ENCODE measurements around the gene FXYD2. TPM values are rescaled to one million over a fixed set of nuclear protein-coding genes. Genes with fewer than 3 reads are reported as not detected.
A peak's percentile ranks its signal among the peaks of the same experiment; 100 is the strongest.

Gene FXYD2
- total RNA-seq, 6 donors from 2014 or later = 0.15 to 4.5 (median 2.4) TPM

- Histone ChIP-seq H3K27ac (peak overlapping the region; percentile 15 to 74 (median 67)), H3K36me3 (no peaks in the 10 kb centered on the region), H3K4me3 (no peak overlapping the region), H3K4me1 (peaks cover 32 to 49% (median 46%) of the 10 kb centered on the region in 4 donors), H3K9me3 (no peaks in the 10 kb centered on the region), H3K27me3 (no peaks in the 10 kb centered on the region)
- TF ChIP-seq EP300 (IDR thresholded peaks at IDR 0.05) (no peak), CTCF (IDR thresholded peaks at IDR 0.05) (peak; percentile 96 to 99 (median 98))
- DNase-seq = peak in 1 of 2 donors; percentile 84
- WGBS, 2 donors = 15 to 20% methylated on average over 19 of the region's 19 CpGs
- peak; percentile 73 to 86 for ATAC-seq (ENCODE audit: low FRiP score in 2 of 2)
These were observed 7.0 kb downstream of the FXYD2 start for GRCh38 chr11:117817368-117818040.

GRCh38 chr11:117816846-117817367 lies 7.6 kb downstream of the FXYD2 start:
- Histone ChIP-seq H3K9me3 (no peaks in the 10 kb centered on the region), H3K27ac (peak overlapping the region; percentile 15 to 74 (median 67)), H3K4me3 (no peak overlapping the region), H3K27me3 (no peaks in the 10 kb centered on the region), H3K36me3 (no peaks in the 10 kb centered on the region), H3K4me1 (peaks cover 32 to 48% (median 44%) of the 10 kb centered on the region in 4 donors)
- DNase-seq (peak in 1 of 2 donors; percentile 44), ATAC-seq (ENCODE audit: low FRiP score in 2 of 2) (peak in 1 of 2 donors; percentile 19)
- 71 to 72% methylated on average over 4 of the region's 5 CpGs for WGBS, 2 donors
- TF ChIP-seq EP300 (IDR thresholded peaks at IDR 0.05) = no peak
- TF ChIP-seq POLR2AphosphoS5 (IDR thresholded peaks at IDR 0.05) = no peak
- no peak for TF ChIP-seq CTCF (IDR thresholded peaks at IDR 0.05)
- no peak for TF ChIP-seq POLR2A (IDR thresholded peaks at IDR 0.05)

DNA sequence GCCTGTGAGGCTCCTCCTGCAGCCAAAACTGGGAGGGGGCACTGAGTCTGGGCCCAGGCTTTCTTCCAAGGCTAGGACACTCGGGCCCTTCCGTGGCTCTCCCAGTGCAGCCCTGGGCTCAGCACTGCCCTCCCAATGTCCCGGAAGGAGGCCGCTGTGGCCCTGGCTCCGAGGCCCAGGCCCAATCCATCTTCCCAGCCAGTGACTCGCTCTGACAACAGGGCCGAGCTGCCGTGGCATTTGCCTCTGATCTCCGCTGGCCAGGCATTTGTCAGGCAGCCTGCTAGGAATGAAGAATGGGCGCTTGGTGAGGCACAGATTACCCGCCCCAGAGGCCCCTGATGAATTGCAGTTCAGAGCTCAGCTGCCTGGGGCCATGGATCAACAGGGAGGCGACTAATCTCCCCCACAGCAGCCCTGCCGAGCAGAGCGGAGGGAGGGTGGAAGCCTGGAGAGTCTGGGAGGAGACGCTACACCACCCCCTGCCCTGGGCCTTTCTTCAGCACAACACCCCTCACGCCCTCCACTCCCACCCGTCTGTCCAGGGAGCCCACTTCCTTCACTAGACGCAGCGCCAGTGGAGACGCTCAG lies 8.3 kb downstream of the FXYD2 start:
- DNase-seq (peak in 1 of 2 donors; percentile 79), ATAC-seq (ENCODE audit: low FRiP score in 2 of 2) (peak in 1 of 2 donors; percentile 29)
- WGBS, 2 donors = 82 to 91% methylated on average over 11 to 19 of the region's 20 CpGs
- Histone ChIP-seq H3K27me3 (no peaks in the 10 kb centered on the region), H3K4me1 (peaks cover 32 to 48% (median 44%) of the 10 kb centered on the region in 4 donors), H3K36me3 (no peaks in the 10 kb centered on the region), H3K9me3 (no peaks in the 10 kb centered on the region), H3K4me3 (no peak overlapping the region), H3K27ac (peak overlapping the region in 3 of 4 donors; percentile 64 to 74 (median 70))
- TF ChIP-seq EP300 (IDR thresholded peaks at IDR 0.05) (no peak), POLR2A (IDR thresholded peaks at IDR 0.05) (no peak), CTCF (IDR thresholded peaks at IDR 0.05) (no peak), POLR2AphosphoS5 (IDR thresholded peaks at IDR 0.05) (no peak)

DNA sequence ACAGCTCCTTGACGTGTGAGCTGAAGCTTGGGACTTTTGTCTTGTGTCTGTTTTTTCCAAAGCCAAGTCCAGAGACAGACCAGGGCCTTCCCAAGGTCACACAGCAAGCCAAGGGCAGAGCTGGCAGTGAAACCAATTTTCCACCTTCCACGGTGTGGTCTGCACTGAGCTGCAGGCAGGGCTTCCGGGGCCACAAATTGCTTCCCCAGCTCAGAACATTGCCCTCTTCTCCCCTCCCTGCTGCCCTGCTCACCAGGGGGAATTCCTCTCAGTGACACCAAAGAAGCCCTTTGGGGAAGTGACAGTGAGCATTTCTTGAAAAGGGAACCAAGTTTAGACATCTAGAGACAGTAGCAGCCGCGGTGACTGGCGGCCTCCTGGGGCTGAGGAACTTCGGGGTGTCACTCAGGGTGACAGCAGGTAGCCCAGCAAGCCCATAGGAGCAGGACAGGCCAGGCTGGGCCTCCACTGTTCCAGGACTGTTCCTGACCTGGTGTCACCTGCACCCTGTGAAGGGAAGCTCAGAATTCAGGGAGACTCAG lies 9.2 kb downstream of the FXYD2 start:
- TF ChIP-seq CTCF (IDR thresholded peaks at IDR 0.05) = no peak
- no peak for TF ChIP-seq POLR2AphosphoS5 (IDR thresholded peaks at IDR 0.05)
- TF ChIP-seq POLR2A (IDR thresholded peaks at IDR 0.05) = no peak
- TF ChIP-seq EP300 (IDR thresholded peaks at IDR 0.05) = no peak
- ATAC-seq (ENCODE audit: low FRiP score in 2 of 2) (peak; percentile 56 to 69), DNase-seq (peak; percentile 61 to 79)
- Histone ChIP-seq H3K27ac (peak overlapping the region; percentile 62 to 74 (median 67)), H3K4me1 (peaks cover 32 to 48% (median 44%) of the 10 kb centered on the region in 4 donors), H3K4me3 (no peak overlapping the region), H3K9me3 (no peaks in the 10 kb centered on the region), H3K36me3 (no peaks in the 10 kb centered on the region), H3K27me3 (no peaks in the 10 kb centered on the region)
- 39 to 44% methylated on average over 4 to 7 of the region's 7 CpGs for WGBS, 2 donors
